Measurements from ENCODE around the gene MLLT3. TPM values are rescaled to one million over a fixed set of nuclear protein-coding genes. Genes with fewer than 3 reads are reported as not detected.

The MLLT3 gene
- total and polyA plus RNA-seq, 2 donors (not counting 3 experiments of a cell fraction or from before 2014, with no cell fraction given) = 6.1 to 10.0 TPM

DNA sequence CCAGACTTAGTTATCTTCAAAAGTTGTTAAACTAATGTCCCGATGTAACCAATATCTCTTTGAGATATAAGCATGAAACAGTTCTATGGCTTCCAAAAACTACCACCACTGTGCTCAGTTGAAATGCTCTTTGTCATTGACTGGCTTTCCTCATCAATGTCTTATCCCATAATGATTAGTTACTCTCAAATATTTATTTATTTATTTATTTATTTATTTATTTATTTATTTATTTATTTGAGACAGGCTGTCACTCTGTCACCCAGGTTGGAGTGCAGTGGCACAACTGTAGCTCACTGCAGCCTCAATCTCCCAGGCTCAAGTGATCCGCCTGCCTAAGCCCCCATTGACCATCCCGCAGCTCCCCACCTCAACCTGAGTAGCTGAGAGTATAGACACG lies 28.0 kb upstream of the MLLT3 start:
- H3K4me1 ChIP-seq (ENCODE audit: control insufficient read depth, extremely low read depth, insufficient read depth, low read length) = no peaks in the 10 kb centered on the region
- BruUV-seq (replicated peaks) = no TSS peak
- ChIA-PET POLR2A (no interaction called here), CTCF (no interaction called here)
- dilution Hi-C loops (cut with MboI; ENCODE audit: extremely low pct_ligation_motif_present, low sequenced_read_pairs) (no loop called here), intact Hi-C loops (cut with micrococcal nuclease) (no loop called here)
- H4K20me1 ChIP-seq (replicated peaks; ENCODE audit: control insufficient read depth, extremely low read depth, insufficient read depth, low read length) = no peaks in the 10 kb centered on the region
- no peak overlapping the region for H3K4me3 ChIP-seq (replicated peaks in 1 of 3; ENCODE audit: insufficient read depth in 1 of 3, low read depth in 1 of 3, low read length in 3 of 3)
- TF ChIP-seq POLR2A (IDR thresholded peaks at IDR 0.05; ENCODE audit: low read depth, low read length) = no peak
- no peak for TF ChIP-seq FOS (IDR thresholded peaks at IDR 0.05; ENCODE audit: borderline replicate concordance, insufficient read depth, low read length)
- TF ChIP-seq, protein P1, sequence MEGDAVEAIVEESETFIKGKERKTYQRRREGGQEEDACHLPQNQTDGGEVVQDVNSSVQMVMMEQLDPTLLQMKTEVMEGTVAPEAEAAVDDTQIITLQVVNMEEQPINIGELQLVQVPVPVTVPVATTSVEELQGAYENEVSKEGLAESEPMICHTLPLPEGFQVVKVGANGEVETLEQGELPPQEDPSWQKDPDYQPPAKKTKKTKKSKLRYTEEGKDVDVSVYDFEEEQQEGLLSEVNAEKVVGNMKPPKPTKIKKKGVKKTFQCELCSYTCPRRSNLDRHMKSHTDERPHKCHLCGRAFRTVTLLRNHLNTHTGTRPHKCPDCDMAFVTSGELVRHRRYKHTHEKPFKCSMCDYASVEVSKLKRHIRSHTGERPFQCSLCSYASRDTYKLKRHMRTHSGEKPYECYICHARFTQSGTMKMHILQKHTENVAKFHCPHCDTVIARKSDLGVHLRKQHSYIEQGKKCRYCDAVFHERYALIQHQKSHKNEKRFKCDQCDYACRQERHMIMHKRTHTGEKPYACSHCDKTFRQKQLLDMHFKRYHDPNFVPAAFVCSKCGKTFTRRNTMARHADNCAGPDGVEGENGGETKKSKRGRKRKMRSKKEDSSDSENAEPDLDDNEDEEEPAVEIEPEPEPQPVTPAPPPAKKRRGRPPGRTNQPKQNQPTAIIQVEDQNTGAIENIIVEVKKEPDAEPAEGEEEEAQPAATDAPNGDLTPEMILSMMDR (IDR thresholded peaks at IDR 0.05; ENCODE audit: extremely low read depth in 1 of 2, insufficient read depth in 1 of 2, low read depth in 1 of 2, low read length in 2 of 2) = no peak
- no peaks in the 10 kb centered on the region for H3K9me3 ChIP-seq (replicated peaks; ENCODE audit: control insufficient read depth, insufficient read depth, low read length)
- no peaks in the 10 kb centered on the region for H3K36me3 ChIP-seq (ENCODE audit: control insufficient read depth in 2 of 2, extremely low read depth in 1 of 2, insufficient read depth in 2 of 2, low read length in 2 of 2)
- FAIRE-seq (no peak), DNase-seq (ENCODE audit: low read depth, low spot score) (no peak)
- no peaks in the 10 kb centered on the region for H3K79me2 ChIP-seq (ENCODE audit: control insufficient read depth, insufficient read depth, low read length)
- no peak overlapping the region for H2AFZ ChIP-seq (ENCODE audit: low read depth, low read length)
- no peak overlapping the region for H3K27ac ChIP-seq (ENCODE audit: insufficient read depth, low read depth, low read length)
- no peak overlapping the region for H3K4me2 ChIP-seq (ENCODE audit: insufficient read depth, low read length)
- peaks cover 0 to 2% of the 10 kb centered on the region in 2 experiments for H3K27me3 ChIP-seq (ENCODE audit: control insufficient read depth in 2 of 2, insufficient read depth in 2 of 2, low read length in 2 of 2)
- H3K9ac ChIP-seq (replicated peaks; ENCODE audit: extremely low read depth, insufficient read depth, low read length) = no peak overlapping the region
- no peaks in the 10 kb centered on the region for H3K9me1 ChIP-seq (replicated peaks; ENCODE audit: control insufficient read depth, extremely low read depth, insufficient read depth, low read length)

DNA sequence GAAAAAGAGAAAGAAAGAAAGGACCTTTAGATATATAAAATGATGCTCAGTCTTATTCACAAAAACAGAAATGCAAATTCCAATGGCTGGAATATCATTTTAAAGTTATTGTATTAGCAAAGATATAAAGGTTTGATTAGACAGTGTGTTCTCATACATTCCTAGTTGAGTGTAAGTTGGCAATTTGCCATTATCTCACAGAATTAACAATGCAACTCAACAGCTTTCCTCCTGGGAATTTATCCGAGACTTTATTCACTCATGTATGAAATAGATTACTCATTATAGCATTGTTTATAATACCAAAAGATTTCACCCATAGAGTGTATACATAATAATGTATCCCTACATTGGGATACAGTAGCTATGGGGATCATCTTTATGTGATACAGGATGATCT lies 27.1 kb upstream of the MLLT3 start:
- DNase-seq (ENCODE audit: low read depth, low spot score) = peak; percentile 58
- H4K20me1 ChIP-seq (replicated peaks; ENCODE audit: control insufficient read depth, extremely low read depth, insufficient read depth, low read length) = no peaks in the 10 kb centered on the region
- POLR2A ChIA-PET = no interaction called here
- intact Hi-C loops (cut with micrococcal nuclease) = no loop called here
- TF ChIP-seq POLR2A (IDR thresholded peaks at IDR 0.05; ENCODE audit: low read depth, low read length) = no peak
- TF ChIP-seq, protein P2, sequence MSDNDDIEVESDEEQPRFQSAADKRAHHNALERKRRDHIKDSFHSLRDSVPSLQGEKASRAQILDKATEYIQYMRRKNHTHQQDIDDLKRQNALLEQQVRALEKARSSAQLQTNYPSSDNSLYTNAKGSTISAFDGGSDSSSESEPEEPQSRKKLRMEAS (IDR thresholded peaks at IDR 0.05; ENCODE audit: insufficient read depth, insufficient read length) = no peak
- no peak for TF ChIP-seq GATA2 (IDR thresholded peaks at IDR 0.05; ENCODE audit: insufficient read depth, insufficient read length, low read depth, low read length)
- TF ChIP-seq EZH2 (IDR thresholded peaks at IDR 0.05; ENCODE audit: borderline replicate concordance, low read depth, low read length, severe bottlenecking) = no peak
- no peak for TF ChIP-seq POLR2AphosphoS5 (IDR thresholded peaks at IDR 0.05; ENCODE audit: insufficient read depth, low read depth, low read length)
- TF ChIP-seq MYC (IDR thresholded peaks at IDR 0.05; ENCODE audit: low read depth, low read length) = no peak
- TF ChIP-seq, protein P1 (IDR thresholded peaks at IDR 0.05; ENCODE audit: extremely low read depth in 1 of 2, insufficient read depth in 1 of 2, low read depth in 1 of 2, low read length in 2 of 2) = no peak
- no peak for TF ChIP-seq FOS (IDR thresholded peaks at IDR 0.05; ENCODE audit: borderline replicate concordance, insufficient read depth, low read length)
- no peak for TF ChIP-seq JUN (IDR thresholded peaks at IDR 0.05; ENCODE audit: borderline replicate concordance, insufficient read depth, insufficient read length, low read depth)
- H3K79me2 ChIP-seq (ENCODE audit: control insufficient read depth, insufficient read depth, low read length) = no peaks in the 10 kb centered on the region
- CTCF ChIA-PET = interaction anchor here (1.7 to 2.0 kb wide), 2 partner anchors 25 kb away, joined by 3 to 6 read pairs; no protein-coding TSS in a partner anchor
- no peaks in the 10 kb centered on the region for H3K27me3 ChIP-seq (ENCODE audit: control insufficient read depth in 2 of 2, insufficient read depth in 2 of 2, low read length in 2 of 2)
- no peak overlapping the region for H3K4me2 ChIP-seq (ENCODE audit: insufficient read depth, low read length)
- no peak overlapping the region for H2AFZ ChIP-seq (ENCODE audit: low read depth, low read length)
- no peaks in the 10 kb centered on the region for H3K36me3 ChIP-seq (ENCODE audit: control insufficient read depth in 2 of 2, extremely low read depth in 1 of 2, insufficient read depth in 2 of 2, low read length in 2 of 2)
- no TSS peak for BruUV-seq (replicated peaks)
- dilution Hi-C loops (cut with MboI; ENCODE audit: extremely low pct_ligation_motif_present, low sequenced_read_pairs) = no loop called here
- FAIRE-seq = peak; percentile 68
- H3K4me3 ChIP-seq (replicated peaks in 1 of 3; ENCODE audit: insufficient read depth in 1 of 3, low read depth in 1 of 3, low read length in 3 of 3) = no peak overlapping the region
- H3K27ac ChIP-seq (ENCODE audit: insufficient read depth, low read depth, low read length) = no peak overlapping the region
- H3K4me1 ChIP-seq (ENCODE audit: control insufficient read depth, extremely low read depth, insufficient read depth, low read length) = no peaks in the 10 kb centered on the region
- H3K9ac ChIP-seq (replicated peaks; ENCODE audit: extremely low read depth, insufficient read depth, low read length) = no peak overlapping the region
- no peaks in the 10 kb centered on the region for H3K9me3 ChIP-seq (replicated peaks; ENCODE audit: control insufficient read depth, insufficient read depth, low read length)
- no peaks in the 10 kb centered on the region for H3K9me1 ChIP-seq (replicated peaks; ENCODE audit: control insufficient read depth, extremely low read depth, insufficient read depth, low read length)

All from endothelial cell of umbilical vein (primary cell).